Measurements from ENCODE around the gene FGF14. TPM values are rescaled to one million over a fixed set of nuclear protein-coding genes. Genes with fewer than 3 reads are reported as not detected.
A peak's percentile ranks its signal among the peaks of the same experiment; 100 is the strongest.

The FGF14 gene
- total RNA-seq, 3 donors from 2014 or later, result under 0.01 to 0.29 (median under 0.01) TPM

DNA sequence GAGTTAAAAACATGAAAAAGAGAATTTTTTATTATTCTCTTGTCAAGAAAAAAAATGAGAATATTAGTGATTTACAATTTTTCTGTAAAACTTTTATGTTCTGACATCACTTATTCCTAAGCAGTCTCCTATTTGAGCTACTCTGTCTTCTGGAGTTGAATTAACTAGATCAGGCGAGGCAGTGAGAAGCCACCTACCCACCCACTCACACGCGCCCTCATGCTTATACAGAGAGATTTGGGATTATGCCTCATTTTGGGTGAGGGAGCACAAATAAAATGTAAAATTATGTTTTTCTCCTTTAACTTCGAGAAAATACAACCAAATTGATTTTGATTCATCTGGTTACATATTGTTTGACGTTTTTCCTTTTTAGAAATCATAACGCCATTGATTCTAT, 524.9 kb downstream of the FGF14 start:
- no peak for TF ChIP-seq CTCF (IDR thresholded peaks at IDR 0.05)
- Histone ChIP-seq H3K9me3 (no peaks in the 10 kb centered on the region), H3K4me3 (no peak overlapping the region), H3K4me1 (no peaks in the 10 kb centered on the region), H3K36me3 (peaks cover 4% of the 10 kb centered on the region), H3K27me3 (no peaks in the 10 kb centered on the region), H3K27ac (no peak overlapping the region)
- no peak for DNase-seq (ENCODE audit: low spot score in 2 of 2)
- intact Hi-C loops (cut with DNase I; ENCODE audit: low total_unique reads), result no loop called here

GRCh38 chr13:101875717-101876393, 526.0 kb downstream of the FGF14 start:
- no peak for TF ChIP-seq CTCF (IDR thresholded peaks at IDR 0.05)
- no peak for TF ChIP-seq POLR2A (IDR thresholded peaks at IDR 0.05)
- Histone ChIP-seq H3K4me3 (no peak overlapping the region), H3K27ac (no peak overlapping the region), H3K4me1 (no peaks in the 10 kb centered on the region), H3K9me3 (no peaks in the 10 kb centered on the region), H3K36me3 (peaks cover 4% of the 10 kb centered on the region), H3K27me3 (no peaks in the 10 kb centered on the region)
- intact Hi-C loops (cut with DNase I; ENCODE audit: low total_unique reads), result no loop called here
- peak in 1 of 2 donors; percentile 52 for DNase-seq (ENCODE audit: low spot score in 2 of 2)

- H3K27ac ChIP-seq, result no peak overlapping the region
Observed at GRCh38 chr13:101875091-101875490, 526.8 kb downstream of the FGF14 start.

DNA sequence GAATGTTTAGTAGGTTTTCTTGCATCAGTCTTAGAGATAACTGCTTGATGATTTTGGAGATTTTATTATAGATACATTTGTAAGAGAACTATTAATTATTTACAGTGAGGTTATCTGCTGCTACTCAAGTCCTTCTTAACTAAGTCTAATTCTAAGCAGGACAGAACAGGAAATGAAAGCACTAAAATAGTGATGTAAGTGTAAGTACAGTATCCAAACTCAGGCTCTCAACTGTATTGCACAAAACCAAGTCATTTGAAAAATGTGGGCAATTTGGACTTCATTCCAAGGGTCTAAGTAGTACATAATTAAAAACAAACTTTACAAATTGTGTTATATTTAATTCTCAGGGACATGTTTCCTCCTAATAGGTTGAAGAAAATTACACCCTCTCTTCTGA, 532.3 kb downstream of the FGF14 start:
- no peak for TF ChIP-seq POLR2AphosphoS5 (IDR thresholded peaks at IDR 0.05)
- TF ChIP-seq POLR2A (IDR thresholded peaks at IDR 0.05), result no peak
- TF ChIP-seq CTCF (IDR thresholded peaks at IDR 0.05), result no peak
- DNase-seq (ENCODE audit: low spot score in 2 of 2), result no peak
- H3K9me3 ChIP-seq, result no peaks in the 10 kb centered on the region
- H3K27me3 ChIP-seq, result no peaks in the 10 kb centered on the region
- no peaks in the 10 kb centered on the region for H3K4me1 ChIP-seq
- H3K27ac ChIP-seq, result no peak overlapping the region
- intact Hi-C loops (cut with DNase I; ENCODE audit: low total_unique reads), result no loop called here
- H3K4me3 ChIP-seq, result no peak overlapping the region
- H3K36me3 ChIP-seq, result no peaks in the 10 kb centered on the region

More at GRCh38 chr13:101875091-101875490, 526.8 kb downstream of the FGF14 start:
- Histone ChIP-seq H3K9me3 (no peaks in the 10 kb centered on the region), H3K4me3 (no peak overlapping the region), H3K27me3 (no peaks in the 10 kb centered on the region), H3K4me1 (no peaks in the 10 kb centered on the region), H3K36me3 (peaks cover 4% of the 10 kb centered on the region)
- intact Hi-C loops (cut with DNase I; ENCODE audit: low total_unique reads), result no loop called here
- TF ChIP-seq CTCF (IDR thresholded peaks at IDR 0.05) (no peak), POLR2A (IDR thresholded peaks at IDR 0.05) (no peak), POLR2AphosphoS5 (IDR thresholded peaks at IDR 0.05) (no peak)
- DNase-seq (ENCODE audit: low spot score in 2 of 2), result no peak

DNA sequence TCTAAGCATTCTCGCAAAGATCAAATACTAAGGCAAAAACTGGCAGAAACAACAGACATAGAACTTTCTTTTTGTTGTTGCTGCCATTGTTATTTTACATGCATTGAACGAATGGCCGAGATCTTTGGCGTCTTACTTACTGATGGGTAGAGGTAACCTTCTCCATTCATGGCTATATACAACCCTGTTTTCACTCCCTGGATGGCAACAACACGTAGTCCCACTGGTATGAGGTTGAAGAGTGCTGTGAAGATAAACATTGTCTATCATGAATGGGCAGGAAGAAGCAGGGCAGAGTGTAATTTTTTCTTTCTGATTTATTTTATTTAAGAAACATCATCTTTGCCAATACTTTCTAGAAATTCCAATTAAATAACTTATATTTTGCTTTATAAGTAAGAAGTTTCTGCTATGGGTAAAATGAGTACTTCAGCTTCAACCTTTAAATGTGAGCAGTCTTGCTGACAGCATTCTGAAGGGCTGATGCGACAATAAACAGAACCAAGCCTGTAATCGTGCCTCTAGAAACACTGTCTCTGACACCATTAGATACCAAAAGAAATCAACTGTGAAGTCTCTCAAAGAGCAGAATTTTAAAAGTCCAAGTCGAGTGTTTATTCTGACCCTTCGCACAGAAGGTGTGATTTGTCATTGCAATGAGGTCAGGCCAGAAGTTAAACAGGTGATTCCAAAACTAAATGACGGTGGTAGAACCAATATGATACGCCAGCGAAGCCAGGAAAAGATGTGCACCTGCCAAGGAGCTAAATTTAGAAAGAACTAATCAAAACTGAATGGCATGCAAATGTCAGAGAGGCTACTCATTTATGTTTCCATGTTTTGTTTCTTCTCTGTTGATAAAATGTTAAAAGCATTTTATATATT, 533.0 kb downstream of the FGF14 start:
- intact Hi-C loops (cut with DNase I; ENCODE audit: low total_unique reads), result no loop called here
- no peak for DNase-seq (ENCODE audit: low spot score in 2 of 2)

More for the DNA sequence above, 533.0 kb downstream of the FGF14 start:
- Histone ChIP-seq H3K27ac (no peak overlapping the region), H3K36me3 (no peaks in the 10 kb centered on the region), H3K9me3 (no peaks in the 10 kb centered on the region), H3K27me3 (no peaks in the 10 kb centered on the region), H3K4me1 (no peaks in the 10 kb centered on the region), H3K4me3 (no peak overlapping the region)
- TF ChIP-seq POLR2A (IDR thresholded peaks at IDR 0.05) (no peak), POLR2AphosphoS5 (IDR thresholded peaks at IDR 0.05) (no peak), CTCF (IDR thresholded peaks at IDR 0.05) (no peak)
